Measurements from ENCODE around the gene MUC5B. TPM values are rescaled to one million over a fixed set of nuclear protein-coding genes. Genes with fewer than 3 reads are reported as not detected.

Gene MUC5B
- total and polyA plus RNA-seq, 2 of the 13 experiments (the other 11 are each of a cell fraction or from before 2014, with no cell fraction given) = 0.01 TPM; not detected in 1

DNA sequence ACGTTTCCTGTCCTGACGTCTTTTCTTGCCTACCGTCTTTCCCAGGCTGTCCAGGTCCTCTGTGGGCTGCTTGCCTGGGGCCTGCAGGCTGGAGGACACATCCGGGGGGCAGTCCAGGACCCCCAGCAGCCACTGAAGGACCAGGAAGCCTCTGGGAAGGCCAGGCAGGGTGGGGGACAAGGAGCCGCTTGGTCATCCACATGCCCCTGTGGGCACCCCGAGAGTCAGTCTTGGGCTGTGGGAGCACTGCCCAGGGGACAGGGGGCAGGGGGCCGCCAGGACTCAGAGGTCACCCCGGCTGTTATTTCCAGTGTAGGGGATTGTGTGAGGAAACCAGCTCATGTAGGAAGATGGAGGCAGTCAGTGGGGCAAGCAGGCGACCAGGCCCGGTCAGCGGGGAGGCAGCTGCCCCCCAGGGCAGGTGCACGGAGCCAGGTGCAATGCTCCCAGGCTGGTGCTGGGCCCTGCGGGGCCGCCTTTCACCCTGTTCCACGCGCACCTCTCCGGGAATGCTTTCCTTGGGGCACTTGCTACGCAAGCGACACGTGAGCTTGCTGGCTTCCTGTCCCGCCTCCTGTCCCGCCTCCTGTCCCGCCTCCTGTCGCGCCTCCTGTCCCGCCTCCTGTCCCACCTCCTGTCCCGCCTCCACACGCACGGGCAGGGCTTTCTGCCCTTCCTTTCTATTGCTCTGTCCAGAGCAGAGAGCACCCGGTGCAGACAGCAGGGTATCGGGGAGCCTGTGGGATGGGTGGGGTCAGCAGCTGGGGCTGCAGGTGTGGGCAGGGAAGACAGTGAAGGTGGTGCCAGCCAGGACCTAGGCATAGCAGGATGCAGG is 39.5 kb downstream of the MUC5B start (continued):
- TF ChIP-seq AFF4 (CRISPR knock-in tag; IDR thresholded peaks at IDR 0.05) (no peak), ZNF768 (CRISPR knock-in tag; IDR thresholded peaks at IDR 0.05) (peak; percentile 58; the same call in 1 of the 2 replicates), TAF1 (CRISPR knock-in tag; IDR thresholded peaks at IDR 0.05) (peak; percentile 72), CBX1 (IDR thresholded peaks at IDR 0.05; ENCODE audit: low read depth) (peak; percentile 63), MED8 (CRISPR knock-in tag; IDR thresholded peaks at IDR 0.05; ENCODE audit: insufficient replicate concordance) (peak; percentile 38), ZFP62 (CRISPR knock-in tag; IDR thresholded peaks at IDR 0.05) (no peak), ZNF225 (CRISPR knock-in tag; IDR thresholded peaks at IDR 0.05) (no peak), DR1 (CRISPR knock-in tag; IDR thresholded peaks at IDR 0.05) (peak; percentile 65), CREB1 (IDR thresholded peaks at IDR 0.05) (peak; percentile 73), CREB1 (CRISPR knock-in tag; IDR thresholded peaks at IDR 0.05) (peak; percentile 77), ZGPAT (CRISPR knock-in tag; IDR thresholded peaks at IDR 0.05) (peak; percentile 60; the same call in 1 of the 2 replicates), YEATS4 (CRISPR knock-in tag; IDR thresholded peaks at IDR 0.05; ENCODE audit: borderline replicate concordance) (peak; percentile 61; the same call in 1 of the 2 replicates), ZNF441 (CRISPR knock-in tag; IDR thresholded peaks at IDR 0.05; ENCODE audit: borderline replicate concordance) (peak; percentile 43; the same call in 1 of the 2 replicates)
- TF ChIP-seq, protein P1, sequence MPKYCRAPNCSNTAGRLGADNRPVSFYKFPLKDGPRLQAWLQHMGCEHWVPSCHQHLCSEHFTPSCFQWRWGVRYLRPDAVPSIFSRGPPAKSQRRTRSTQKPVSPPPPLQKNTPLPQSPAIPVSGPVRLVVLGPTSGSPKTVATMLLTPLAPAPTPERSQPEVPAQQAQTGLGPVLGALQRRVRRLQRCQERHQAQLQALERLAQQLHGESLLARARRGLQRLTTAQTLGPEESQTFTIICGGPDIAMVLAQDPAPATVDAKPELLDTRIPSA (CRISPR knock-in tag; IDR thresholded peaks at IDR 0.05; ENCODE audit: borderline replicate concordance) = no peak
- TF ChIP-seq, protein P2, sequence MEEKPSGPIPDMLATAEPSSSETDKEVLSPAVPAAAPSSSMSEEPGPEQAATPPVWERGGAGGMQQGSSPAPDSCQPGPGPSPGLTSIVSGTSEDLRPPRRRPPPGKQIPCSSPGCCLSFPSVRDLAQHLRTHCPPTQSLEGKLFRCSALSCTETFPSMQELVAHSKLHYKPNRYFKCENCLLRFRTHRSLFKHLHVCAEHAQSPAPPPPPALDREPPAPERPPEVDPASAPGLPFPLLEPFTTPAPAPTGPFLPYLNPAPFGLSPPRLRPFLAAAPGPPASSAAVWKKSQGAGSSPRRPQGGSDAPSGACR (CRISPR knock-in tag; IDR thresholded peaks at IDR 0.05) = peak; percentile 23; the same call in 1 of the 2 replicates
- TF ChIP-seq, protein P3, sequence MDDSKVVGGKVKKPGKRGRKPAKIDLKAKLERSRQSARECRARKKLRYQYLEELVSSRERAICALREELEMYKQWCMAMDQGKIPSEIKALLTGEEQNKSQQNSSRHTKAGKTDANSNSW (CRISPR knock-in tag; IDR thresholded peaks at IDR 0.05; ENCODE audit: borderline replicate concordance) = peak; percentile 68; the same call in 1 of the 2 replicates
- TF ChIP-seq, protein P4, sequence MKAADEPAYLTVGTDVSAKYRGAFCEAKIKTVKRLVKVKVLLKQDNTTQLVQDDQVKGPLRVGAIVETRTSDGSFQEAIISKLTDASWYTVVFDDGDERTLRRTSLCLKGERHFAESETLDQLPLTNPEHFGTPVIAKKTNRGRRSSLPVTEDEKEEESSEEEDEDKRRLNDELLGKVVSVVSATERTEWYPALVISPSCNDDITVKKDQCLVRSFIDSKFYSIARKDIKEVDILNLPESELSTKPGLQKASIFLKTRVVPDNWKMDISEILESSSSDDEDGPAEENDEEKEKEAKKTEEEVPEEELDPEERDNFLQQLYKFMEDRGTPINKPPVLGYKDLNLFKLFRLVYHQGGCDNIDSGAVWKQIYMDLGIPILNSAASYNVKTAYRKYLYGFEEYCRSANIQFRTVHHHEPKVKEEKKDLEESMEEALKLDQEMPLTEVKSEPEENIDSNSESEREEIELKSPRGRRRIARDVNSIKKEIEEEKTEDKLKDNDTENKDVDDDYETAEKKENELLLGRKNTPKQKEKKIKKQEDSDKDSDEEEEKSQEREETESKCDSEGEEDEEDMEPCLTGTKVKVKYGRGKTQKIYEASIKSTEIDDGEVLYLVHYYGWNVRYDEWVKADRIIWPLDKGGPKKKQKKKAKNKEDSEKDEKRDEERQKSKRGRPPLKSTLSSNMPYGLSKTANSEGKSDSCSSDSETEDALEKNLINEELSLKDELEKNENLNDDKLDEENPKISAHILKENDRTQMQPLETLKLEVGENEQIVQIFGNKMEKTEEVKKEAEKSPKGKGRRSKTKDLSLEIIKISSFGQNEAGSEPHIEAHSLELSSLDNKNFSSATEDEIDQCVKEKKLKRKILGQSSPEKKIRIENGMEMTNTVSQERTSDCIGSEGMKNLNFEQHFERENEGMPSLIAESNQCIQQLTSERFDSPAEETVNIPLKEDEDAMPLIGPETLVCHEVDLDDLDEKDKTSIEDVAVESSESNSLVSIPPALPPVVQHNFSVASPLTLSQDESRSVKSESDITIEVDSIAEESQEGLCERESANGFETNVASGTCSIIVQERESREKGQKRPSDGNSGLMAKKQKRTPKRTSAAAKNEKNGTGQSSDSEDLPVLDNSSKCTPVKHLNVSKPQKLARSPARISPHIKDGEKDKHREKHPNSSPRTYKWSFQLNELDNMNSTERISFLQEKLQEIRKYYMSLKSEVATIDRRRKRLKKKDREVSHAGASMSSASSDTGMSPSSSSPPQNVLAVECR (CRISPR knock-in tag; IDR thresholded peaks at IDR 0.05; ENCODE audit: borderline replicate concordance) = peak; percentile 83

Measured in HepG2 (cell line).